Activated effector memory CD4-positive, alpha-beta T cell treated with Interleukin-2 at 50 U/mL for 16 hours (primary cell): ENCODE results near the gene RANBP17.

Experiments used
- DNase-seq: peaks from one replicate; pipeline ENCODE4 v3.0.0-alpha.2; 2020

The RANBP17 gene

DNA sequence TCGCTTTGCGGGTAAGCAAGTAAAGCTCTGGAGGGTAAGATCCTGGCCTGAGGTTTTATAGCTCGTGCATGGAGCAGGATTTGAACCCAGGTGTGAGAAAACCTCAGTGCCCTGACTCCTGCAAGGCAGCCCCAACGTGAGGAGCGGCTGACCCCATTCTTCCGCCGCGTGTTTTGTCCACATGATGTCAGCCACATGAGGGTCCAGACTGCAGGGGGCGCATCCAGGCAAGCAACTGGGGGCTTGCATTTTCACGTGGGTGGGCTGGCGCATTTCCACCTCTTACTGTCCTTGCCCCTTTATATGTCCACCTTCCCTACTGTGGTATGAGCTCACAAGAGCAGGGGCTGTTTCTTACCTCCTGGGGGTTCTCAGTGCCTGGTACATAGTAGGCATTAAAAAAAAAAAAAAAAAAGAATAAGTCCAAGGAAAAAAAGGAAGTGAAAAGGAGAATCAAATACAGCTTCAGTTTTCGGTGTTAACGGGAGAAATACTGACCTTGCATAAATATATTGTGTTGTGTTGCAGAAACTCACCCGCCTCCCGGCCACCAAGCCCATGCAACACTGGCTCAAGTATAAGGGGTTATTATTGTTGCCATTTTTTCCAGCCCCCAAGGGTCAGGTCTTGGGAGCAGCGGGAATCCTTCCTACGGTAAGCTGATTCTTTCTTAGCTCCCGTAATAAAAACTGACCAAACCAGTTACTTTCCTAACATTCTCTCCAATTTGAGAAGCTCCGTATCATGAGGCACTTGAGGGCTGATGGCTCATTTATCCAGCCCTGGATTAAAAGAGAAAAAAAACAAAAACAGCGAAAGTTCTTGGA lies 462.2 kb downstream of the RANBP17 start:
- no peak for DNase-seq

DNA sequence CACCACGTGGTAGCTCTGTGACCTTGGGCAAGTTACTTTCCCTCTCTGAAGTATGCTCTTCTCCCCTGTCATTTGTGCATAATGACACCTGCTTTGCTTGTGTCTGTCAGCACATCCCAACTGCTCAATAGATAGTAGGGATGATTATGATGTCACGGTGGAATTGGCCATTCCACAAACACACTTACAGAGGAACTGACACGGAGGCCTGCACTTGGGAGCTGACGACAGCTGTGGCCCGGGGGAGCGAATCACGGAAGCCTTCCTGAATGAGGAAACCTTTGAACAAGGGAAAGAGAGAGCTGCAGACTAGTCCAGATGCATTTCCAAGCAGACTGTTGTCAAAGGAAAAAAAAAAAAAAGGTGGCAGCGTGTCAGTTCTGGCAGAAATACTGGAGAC lies 468.2 kb downstream of the RANBP17 start:
- no peak for DNase-seq

DNA sequence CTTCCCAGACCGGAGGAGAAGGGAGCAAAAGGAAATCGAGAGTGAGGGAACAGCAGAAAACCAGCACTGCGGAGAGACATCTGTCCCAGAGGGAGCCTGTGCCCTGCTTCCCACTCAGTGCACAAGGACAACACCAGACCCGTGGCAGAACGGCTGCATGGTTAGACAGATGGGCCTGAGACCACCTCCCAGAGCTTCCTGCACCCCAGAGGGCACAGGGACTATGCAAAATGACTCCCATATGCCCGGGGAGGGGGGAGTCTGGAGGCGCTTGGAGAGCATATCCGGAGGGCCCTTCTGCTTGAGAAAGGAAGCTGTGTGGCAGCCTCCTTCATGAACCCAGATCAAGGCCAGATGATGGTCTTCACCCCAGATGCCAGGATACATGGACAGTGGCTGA lies 473.8 kb downstream of the RANBP17 start:
- DNase-seq = no peak

DNA sequence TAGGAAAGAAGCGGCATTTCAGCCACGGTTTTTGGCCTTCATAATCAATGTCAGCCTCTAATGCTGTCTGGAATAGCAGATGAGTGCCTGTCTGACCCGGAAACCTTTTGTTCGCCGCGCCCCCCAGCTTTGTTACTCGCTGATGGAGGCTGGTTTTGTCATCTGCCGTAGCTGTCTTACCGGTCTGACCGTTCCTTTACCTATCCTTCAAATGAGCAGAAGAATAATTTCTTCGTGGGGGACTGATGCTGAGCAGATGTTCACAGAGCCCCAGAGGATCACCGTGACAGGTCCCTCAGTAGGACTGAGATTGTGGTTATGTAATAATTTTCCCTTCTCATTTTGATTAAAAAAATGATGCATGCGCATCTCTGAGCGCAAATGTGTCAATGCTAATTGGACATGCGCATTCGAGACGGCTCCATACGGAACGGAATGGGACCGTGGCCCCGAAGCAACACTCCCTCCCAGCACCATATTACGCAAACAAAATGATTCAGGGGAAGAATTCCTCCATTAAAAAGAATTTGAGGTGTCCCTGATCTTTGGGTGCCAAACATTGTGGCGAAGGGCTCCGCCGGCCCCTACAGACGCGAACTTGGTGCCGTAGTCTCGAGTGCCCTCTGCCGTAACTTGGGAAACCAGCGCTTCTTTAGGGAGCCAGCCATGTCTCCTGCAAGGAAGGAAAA lies 474.8 kb downstream of the RANBP17 start:
- DNase-seq = no peak

DNA sequence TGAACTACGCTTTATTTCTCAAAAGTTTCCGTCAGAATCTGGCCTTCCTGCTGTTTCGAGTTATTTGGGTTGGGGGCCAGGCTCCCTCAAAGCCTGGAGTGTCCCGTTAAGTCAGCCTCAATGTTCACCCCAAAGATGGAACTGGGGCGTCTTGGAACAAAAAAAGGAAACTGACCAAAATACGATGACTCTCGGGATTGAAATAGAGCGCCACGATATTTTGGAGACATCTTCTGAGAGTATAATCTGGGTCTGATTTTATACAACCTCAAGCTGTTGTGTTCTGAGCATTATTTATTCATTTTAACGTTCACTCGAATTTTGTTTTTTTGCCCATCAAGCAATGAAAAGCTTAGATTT lies 475.4 kb downstream of the RANBP17 start:
- no peak for DNase-seq

DNA sequence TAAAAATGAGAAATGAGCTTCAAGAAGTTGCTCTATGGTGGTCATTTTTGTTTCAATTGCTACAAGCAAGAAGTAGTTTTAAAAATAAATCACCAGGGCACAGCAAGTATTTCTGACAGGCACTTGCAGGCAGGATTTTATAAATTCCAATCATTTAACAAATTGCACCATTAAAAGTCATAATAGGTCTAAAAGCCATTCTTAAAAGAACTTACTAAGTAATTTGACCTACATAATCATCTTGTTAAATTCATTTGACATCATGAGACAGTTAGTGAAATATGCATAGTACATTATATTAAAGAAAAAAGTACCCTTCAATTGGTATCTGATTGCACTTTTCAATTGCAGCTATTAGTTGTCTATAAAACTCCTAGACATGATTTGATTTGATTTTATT lies 478.2 kb downstream of the RANBP17 start:
- no peak for DNase-seq

DNA sequence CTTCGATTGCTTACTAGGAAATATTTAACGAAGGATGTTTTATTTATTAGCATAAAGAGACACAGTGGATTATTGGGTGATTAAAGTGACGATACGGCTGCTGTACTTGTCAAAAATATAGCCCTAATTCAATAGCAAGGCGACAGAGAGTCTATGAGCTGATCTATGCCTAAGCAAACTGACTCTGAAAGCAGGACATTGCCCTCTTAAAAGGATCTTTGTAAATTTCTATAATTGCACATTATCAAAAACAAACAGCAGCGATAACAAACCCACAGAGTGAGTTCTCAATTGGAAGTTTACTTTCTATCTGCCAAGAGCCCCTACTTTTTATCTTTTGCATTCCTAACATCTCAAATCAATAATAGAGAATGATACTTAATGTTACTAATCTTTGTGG lies 478.7 kb downstream of the RANBP17 start:
- DNase-seq = no peak

DNA sequence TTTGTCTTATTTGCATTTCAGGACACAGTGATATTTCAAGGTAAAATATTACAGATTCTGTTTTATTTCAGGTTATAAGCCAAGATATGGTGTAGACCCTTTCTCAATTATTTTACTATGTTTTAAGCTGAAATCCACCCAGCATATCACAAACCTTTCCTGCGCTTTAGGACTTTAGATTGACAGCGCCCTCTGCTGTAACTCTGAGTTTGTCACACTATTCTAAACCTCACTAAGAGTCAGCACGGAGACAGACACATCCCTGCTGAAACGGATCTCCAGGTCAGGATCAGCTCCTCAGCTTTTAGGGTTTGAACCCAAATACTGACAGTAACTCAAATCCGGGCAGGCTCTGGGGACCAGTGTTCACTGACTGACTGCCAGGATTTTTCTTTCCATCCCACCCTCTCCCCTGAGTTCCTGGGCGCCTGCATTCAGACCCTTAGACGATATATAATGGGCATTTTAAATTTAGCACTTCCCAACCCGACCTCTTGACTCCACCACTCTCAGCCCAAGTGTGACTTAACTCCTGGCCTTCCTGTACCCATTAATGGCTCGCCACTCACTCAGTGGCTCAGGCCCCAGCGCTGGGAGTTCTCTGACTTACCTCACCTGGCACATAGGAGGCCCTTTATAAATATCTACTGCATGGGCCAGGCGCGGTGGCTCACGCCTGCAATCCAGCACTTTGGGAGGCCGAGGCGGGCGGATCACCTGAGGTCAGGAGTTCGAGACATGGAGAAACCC lies 480.7 kb downstream of the RANBP17 start:
- no peak for DNase-seq

DNA sequence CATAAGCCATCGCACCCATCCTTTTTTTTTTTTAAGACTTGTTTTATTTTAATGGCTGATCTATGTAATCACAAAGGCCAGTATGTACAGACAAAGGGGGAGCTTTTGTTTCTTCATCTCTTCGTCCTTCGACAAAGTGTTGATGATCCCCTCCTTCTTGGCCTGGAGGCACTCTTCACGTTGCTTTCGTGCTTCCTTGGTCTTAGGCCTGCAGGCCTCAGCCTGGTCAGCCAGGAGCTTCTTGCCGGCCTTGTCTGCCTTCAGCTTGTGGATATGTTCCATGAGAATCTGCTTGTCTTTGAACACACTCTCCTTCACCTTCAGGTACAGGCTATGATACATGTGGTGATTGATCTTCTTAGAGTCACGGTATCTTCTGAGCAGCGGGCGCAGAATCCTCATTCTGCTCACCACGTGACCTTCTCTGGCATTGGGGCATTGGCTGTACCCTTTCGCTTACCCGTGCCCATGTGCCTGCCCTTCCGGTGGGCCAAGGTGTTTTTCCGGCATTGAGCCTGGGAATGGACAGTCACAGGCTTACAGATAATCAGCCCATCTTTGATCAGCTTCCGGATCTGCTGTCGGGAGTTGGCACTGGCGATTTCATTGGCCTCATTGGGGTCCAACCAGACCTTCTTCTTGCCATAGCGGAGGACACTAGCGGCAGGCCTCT lies 483.3 kb downstream of the RANBP17 start:
- DNase-seq = no peak
